ENCODE results near the gene CSRP3. TPM values are rescaled to one million over a fixed set of nuclear protein-coding genes. Genes with fewer than 3 reads are reported as not detected.

Gene CSRP3
- total RNA-seq, 2 donors from 2014 or later: 2.7 TPM; not detected in 1

DNA sequence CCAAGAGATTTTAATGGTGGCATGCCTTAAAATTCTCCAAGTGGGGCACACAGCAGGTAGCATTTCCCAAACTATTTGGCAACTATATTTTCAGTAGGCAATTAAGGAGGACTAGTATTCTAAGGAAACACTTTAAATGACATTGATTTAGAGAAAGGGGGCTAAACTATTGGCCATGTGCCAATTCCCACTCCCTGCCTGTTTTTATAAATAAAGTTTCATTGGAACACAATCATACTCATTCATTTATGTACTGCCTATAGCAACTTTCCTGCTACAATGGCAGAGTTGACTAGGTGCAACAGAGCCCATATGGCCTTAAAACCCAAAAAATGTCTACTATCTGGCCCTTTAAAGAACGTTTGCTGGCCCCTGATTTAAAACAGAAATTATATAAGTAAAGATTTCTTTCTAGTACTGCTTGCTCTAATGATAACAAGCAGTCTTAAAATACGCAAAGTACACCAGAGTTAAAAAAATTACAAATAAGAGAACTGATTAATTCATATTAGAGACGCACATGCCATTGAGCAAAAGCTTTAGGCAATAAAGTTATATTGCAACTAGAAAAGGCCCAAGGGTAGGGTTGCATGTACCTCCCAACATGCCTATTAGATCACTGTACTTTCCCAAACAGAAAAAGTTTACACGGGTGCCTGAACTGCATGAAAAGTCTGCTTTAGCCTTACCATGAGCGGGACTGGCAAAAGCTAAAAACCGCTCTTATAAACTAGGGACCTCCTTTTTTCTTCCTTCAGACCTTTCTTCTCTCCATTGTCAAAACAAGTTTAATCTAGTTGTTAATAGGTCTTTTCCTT is 24.8 kb upstream of the CSRP3 start:
- no peak overlapping the region for H3K27ac ChIP-seq
- intact Hi-C loops (cut with DNase I): no loop called here
- no peaks in the 10 kb centered on the region for H3K9me3 ChIP-seq
- no peaks in the 10 kb centered on the region for H3K27me3 ChIP-seq (replicated peaks; ENCODE audit: insufficient read depth)
- DNase-seq (ENCODE audit: low spot score): no peak
- TF ChIP-seq POLR2A (IDR thresholded peaks at IDR 0.05): no peak
- no peaks in the 10 kb centered on the region for H3K36me3 ChIP-seq
- WGBS: 89% methylated on average over 6 of the region's 6 CpGs
- H3K4me1 ChIP-seq (replicated peaks): no peaks in the 10 kb centered on the region
- H3K4me3 ChIP-seq: no peak overlapping the region

GRCh38 chr11:19225581-19225980 is 23.8 kb upstream of the CSRP3 start:
- WGBS: 85% methylated on average over 3 of the region's 3 CpGs

DNA sequence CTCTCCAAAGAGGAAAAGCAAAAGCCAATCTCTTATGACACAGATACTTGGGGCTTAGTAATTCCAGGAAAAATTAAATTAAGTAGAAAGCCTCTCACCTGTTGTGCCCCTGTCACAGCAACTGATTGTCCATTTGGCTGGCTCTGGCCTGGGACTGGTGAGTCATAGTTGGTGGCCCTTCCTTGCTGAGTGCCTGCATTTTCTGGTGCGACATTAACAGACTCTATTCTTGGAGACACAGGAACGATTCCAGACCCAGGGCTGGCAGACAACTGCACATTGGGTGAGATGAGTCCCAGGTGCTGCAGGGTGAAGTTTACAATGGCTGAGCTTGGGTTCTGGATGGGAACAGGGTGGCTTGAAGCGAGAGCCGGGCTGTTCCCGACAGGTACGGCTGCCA is 23.3 kb upstream of the CSRP3 start:
- H3K9me3 ChIP-seq: no peaks in the 10 kb centered on the region
- no peak overlapping the region for H3K4me3 ChIP-seq
- H3K4me1 ChIP-seq (replicated peaks): no peaks in the 10 kb centered on the region
- TF ChIP-seq, protein P1, sequence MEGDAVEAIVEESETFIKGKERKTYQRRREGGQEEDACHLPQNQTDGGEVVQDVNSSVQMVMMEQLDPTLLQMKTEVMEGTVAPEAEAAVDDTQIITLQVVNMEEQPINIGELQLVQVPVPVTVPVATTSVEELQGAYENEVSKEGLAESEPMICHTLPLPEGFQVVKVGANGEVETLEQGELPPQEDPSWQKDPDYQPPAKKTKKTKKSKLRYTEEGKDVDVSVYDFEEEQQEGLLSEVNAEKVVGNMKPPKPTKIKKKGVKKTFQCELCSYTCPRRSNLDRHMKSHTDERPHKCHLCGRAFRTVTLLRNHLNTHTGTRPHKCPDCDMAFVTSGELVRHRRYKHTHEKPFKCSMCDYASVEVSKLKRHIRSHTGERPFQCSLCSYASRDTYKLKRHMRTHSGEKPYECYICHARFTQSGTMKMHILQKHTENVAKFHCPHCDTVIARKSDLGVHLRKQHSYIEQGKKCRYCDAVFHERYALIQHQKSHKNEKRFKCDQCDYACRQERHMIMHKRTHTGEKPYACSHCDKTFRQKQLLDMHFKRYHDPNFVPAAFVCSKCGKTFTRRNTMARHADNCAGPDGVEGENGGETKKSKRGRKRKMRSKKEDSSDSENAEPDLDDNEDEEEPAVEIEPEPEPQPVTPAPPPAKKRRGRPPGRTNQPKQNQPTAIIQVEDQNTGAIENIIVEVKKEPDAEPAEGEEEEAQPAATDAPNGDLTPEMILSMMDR (IDR thresholded peaks at IDR 0.05): no peak
- TF ChIP-seq POLR2A (IDR thresholded peaks at IDR 0.05) (no peak), POLR2AphosphoS5 (IDR thresholded peaks at IDR 0.05) (no peak)
- H3K27ac ChIP-seq: no peak overlapping the region
- H3K36me3 ChIP-seq: no peaks in the 10 kb centered on the region
- WGBS: 83% methylated on average over 6 of the region's 6 CpGs
- DNase-seq (ENCODE audit: low spot score): no peak
- H3K27me3 ChIP-seq (replicated peaks; ENCODE audit: insufficient read depth): peaks cover 2% of the 10 kb centered on the region
- intact Hi-C loops (cut with DNase I): no loop called here

More at GRCh38 chr11:19225581-19225980, 23.8 kb upstream of the CSRP3 start:
- Histone ChIP-seq H3K9me3 (no peaks in the 10 kb centered on the region), H3K27ac (no peak overlapping the region), H3K4me1 (replicated peaks) (no peaks in the 10 kb centered on the region), H3K36me3 (no peaks in the 10 kb centered on the region), H3K27me3 (replicated peaks; ENCODE audit: insufficient read depth) (no peaks in the 10 kb centered on the region), H3K4me3 (no peak overlapping the region)
- DNase-seq (ENCODE audit: low spot score): no peak
- intact Hi-C loops (cut with DNase I): no loop called here
- no peak for TF ChIP-seq POLR2AphosphoS5 (IDR thresholded peaks at IDR 0.05)
- no peak for TF ChIP-seq POLR2A (IDR thresholded peaks at IDR 0.05)
- TF ChIP-seq, protein P1 (IDR thresholded peaks at IDR 0.05): no peak

- no peaks in the 10 kb centered on the region for H3K36me3 ChIP-seq
- H3K27ac ChIP-seq: no peak overlapping the region
- H3K4me1 ChIP-seq (replicated peaks): no peaks in the 10 kb centered on the region
- H3K9me3 ChIP-seq: no peaks in the 10 kb centered on the region
- WGBS: 61% methylated on average over 3 of the region's 3 CpGs
- H3K27me3 ChIP-seq (replicated peaks; ENCODE audit: insufficient read depth): peaks cover 2% of the 10 kb centered on the region
- no peak overlapping the region for H3K4me3 ChIP-seq
- DNase-seq (ENCODE audit: low spot score): no peak
- TF ChIP-seq, protein P1 (IDR thresholded peaks at IDR 0.05): no peak
- TF ChIP-seq POLR2AphosphoS5 (IDR thresholded peaks at IDR 0.05) (no peak), POLR2A (IDR thresholded peaks at IDR 0.05) (no peak)
- intact Hi-C loops (cut with DNase I): no loop called here
These were observed 19.3 kb upstream of the CSRP3 start for GRCh38 chr11:19220903-19221724.

DNA sequence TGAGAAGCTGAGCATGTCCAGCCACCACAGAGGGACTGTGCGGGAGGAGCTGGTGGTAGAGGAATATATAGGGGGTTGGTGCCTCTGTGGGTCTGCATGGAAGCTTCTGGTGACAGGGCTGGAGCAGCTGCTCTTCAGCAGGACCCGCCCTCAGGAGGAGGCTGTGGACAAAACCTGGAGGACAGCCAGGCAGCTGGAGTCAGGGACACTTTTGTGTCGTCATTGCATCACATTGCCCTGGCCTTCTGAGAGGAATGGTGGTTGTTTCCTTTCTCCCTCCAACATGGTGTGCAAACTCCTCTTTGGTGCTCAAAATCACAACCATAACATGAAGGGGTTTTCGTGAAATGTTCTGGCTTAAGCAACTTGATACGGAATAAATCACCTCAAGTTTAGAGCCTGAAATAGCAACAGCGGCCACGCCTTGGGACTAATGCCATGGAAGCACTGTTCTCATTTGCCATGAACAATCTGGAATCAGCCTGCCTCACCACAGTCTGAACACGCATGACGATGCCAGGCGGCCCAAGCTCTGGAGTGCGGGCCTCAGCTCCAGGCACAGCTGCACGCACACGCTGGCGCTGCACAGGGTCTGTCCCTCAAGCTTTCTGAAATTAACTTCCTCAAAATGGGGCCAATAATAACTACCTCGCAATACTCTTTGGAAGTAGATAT is 17.1 kb upstream of the CSRP3 start:
- intact Hi-C loops (cut with DNase I): no loop called here
- Histone ChIP-seq H3K27me3 (replicated peaks; ENCODE audit: insufficient read depth) (peaks cover 2% of the 10 kb centered on the region), H3K27ac (no peak overlapping the region), H3K36me3 (no peaks in the 10 kb centered on the region), H3K4me3 (no peak overlapping the region), H3K9me3 (no peaks in the 10 kb centered on the region), H3K4me1 (replicated peaks) (no peaks in the 10 kb centered on the region)
- DNase-seq (ENCODE audit: low spot score): no peak
- no peak for TF ChIP-seq POLR2A (IDR thresholded peaks at IDR 0.05)
- no peak for TF ChIP-seq POLR2AphosphoS5 (IDR thresholded peaks at IDR 0.05)
- TF ChIP-seq, protein P1 (IDR thresholded peaks at IDR 0.05): no peak
- WGBS: 85% methylated on average over 15 of the region's 15 CpGs

All from prostate gland (tissue), 2 donors.